CD4-positive, alpha-beta T cell (primary cell): ENCODE data around the gene XPO1. TPM values are rescaled to one million over a fixed set of nuclear protein-coding genes. Genes with fewer than 3 reads are reported as not detected.

Experiments used
- ATAC-seq: fragments of 200-7000 bp; cut with Tn5 transposase; one replicate; pipeline ENCODE4 v1.10.0; 2022; ENCODE audit warnings: mild to moderate bottlenecking; ENCODE audit not compliant: poor library complexity
- CTCF ChIA-PET: fragments of 350-600 bp; sonication (Branson Sonifier 250); formaldehyde crosslinking; loops from one replicate; lab custom pipeline; 2021; ENCODE audit warnings: antibody characterized with exemption, inconsistent platforms; lab: Charles Lee
- POLR2A ChIA-PET: fragments of 350-600 bp; sonication (Branson Sonifier 250); formaldehyde crosslinking; loops from one replicate; lab custom pipeline; 2021; ENCODE audit warnings: antibody characterized with exemption, inconsistent platforms; lab: Charles Lee
- DNase-seq, 14 experiments: peaks; one replicate each; pipeline ENCODE4 v3.0.0-alpha.2; 2013 to 2020; ENCODE audit warnings: mixed read lengths in 2 of 14
- H3K27ac ChIP-seq, 2 donors: one replicate each; pipeline versions ENCODE4 v1.5.1 to v1.7.0; 2013; ENCODE audit warnings: low read length in 2 of 2, low read depth in 1 of 2, mild to moderate bottlenecking in 1 of 2
- H3K27me3 ChIP-seq, 2 experiments: 1 replicate in 1 of 2; 2 replicates in 1 of 2; pipeline versions ENCODE4 v1.6.1 to v1.7.0; 2013; ENCODE audit warnings: low read length in 2 of 2, control low read depth in 1 of 2, mild to moderate bottlenecking in 1 of 2, moderate library complexity in 1 of 2; ENCODE audit not compliant: insufficient read depth in 2 of 2, control insufficient read depth in 1 of 2
- H3K36me3 ChIP-seq: one replicate; pipeline ENCODE4 v1.6.1; 2013; ENCODE audit warnings: low read length, control low read depth; ENCODE audit not compliant: insufficient read depth
- H3K4me1 ChIP-seq: one replicate; pipeline ENCODE4 v1.6.1; 2013; ENCODE audit warnings: low read length, control low read depth; ENCODE audit not compliant: insufficient read depth
- H3K4me3 ChIP-seq: one replicate; pipeline ENCODE4 v1.5.1; 2013; ENCODE audit warnings: mild to moderate bottlenecking, low read length, moderate library complexity
- H3K9me3 ChIP-seq, 2 experiments: 1 replicate in 1 of 2; 2 replicates in 1 of 2; pipeline versions ENCODE4 v1.6.1 to v1.7.0; 2013; ENCODE audit warnings: low read length in 2 of 2, mild to moderate bottlenecking in 2 of 2, control low read depth in 1 of 2, moderate library complexity in 1 of 2; ENCODE audit not compliant: control insufficient read depth in 1 of 2, insufficient read depth in 1 of 2
- H3K27ac Mint-ChIP-seq: one replicate; pipeline ENCODE4 v1.8.0; 2020; ENCODE audit warnings: mixed read lengths
- H3K27me3 Mint-ChIP-seq: one replicate; pipeline ENCODE4 v1.8.0; 2021; ENCODE audit warnings: mixed read lengths
- H3K36me3 Mint-ChIP-seq: one replicate; pipeline ENCODE4 v1.8.0; 2021; ENCODE audit warnings: low read depth, mixed read lengths
- H3K4me1 Mint-ChIP-seq: one replicate; pipeline ENCODE4 v1.8.0; 2021; ENCODE audit warnings: low read depth, mixed read lengths
- H3K4me3 Mint-ChIP-seq: one replicate; pipeline ENCODE4 v1.8.0; 2020; ENCODE audit warnings: mild to moderate bottlenecking, mixed read lengths
- H3K9me3 Mint-ChIP-seq: one replicate; pipeline ENCODE4 v1.8.0; 2020; ENCODE audit warnings: mixed read lengths
- intact Hi-C, 2 experiments: fragments of 100-400 bp; cut with DNase I in 1 of 2; cut with micrococcal nuclease in 1 of 2; formaldehyde crosslinking; loops; one replicate each; pipeline versions ENCODE4 v1.15.1 to v1.9.0; 2023 to 2025; cut with DNase I, micrococcal nuclease
- total RNA-seq, 174 experiments: library from RNA in 2 of 174; stranded (reverse) in 2 of 174; gene quantifications; one replicate each; pipeline ENCODE4 v1.2.3 and lab custom pipeline; 2021 to 2026
- TF ChIP-seq, protein P1 (sequence below): fragments of 200-600 bp; IDR thresholded peaks from one replicate; pipeline ENCODE4 v1.8.0; 2022; ENCODE audit warnings: antibody characterized with exemption, mild to moderate bottlenecking

Gene XPO1
- total RNA-seq, 2 experiments from 2014 or later: 111 to 118 TPM

DNA sequence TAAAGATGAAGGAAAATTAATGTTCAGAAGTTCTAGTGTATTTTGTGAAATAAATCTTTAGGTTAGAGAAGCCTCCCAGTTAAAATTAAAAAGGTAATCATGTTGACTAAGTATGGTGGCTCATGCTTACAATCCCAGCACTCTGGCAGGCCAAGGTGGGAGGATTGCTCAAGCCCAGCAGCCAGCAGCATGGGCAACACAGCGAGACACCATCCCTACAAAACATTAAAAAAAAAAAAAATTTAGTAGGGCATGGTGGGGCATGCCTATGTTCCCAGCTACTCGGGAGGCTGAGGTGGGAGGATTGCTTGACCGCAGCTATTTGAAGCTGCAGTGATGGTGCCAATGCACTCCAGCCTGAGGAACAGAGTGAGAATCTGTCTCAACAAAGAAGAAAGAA, 17.9 kb downstream of the XPO1 start:
- no peak overlapping the region for H3K4me3 Mint-ChIP-seq
- no peaks in the 10 kb centered on the region for H3K27me3 Mint-ChIP-seq
- Histone ChIP-seq H3K9me3 (no peaks in the 10 kb centered on the region), H3K36me3 (peaks cover 79% of the 10 kb centered on the region), H3K27ac (no peak overlapping the region), H3K4me3 (no peak overlapping the region), H3K27me3 (no peaks in the 10 kb centered on the region), H3K4me1 (peaks cover 10% of the 10 kb centered on the region)
- no peak for ATAC-seq
- DNase-seq: no peak
- intact Hi-C loops: no loop called here
- H3K9me3 Mint-ChIP-seq: no peaks in the 10 kb centered on the region
- TF ChIP-seq, protein P1, sequence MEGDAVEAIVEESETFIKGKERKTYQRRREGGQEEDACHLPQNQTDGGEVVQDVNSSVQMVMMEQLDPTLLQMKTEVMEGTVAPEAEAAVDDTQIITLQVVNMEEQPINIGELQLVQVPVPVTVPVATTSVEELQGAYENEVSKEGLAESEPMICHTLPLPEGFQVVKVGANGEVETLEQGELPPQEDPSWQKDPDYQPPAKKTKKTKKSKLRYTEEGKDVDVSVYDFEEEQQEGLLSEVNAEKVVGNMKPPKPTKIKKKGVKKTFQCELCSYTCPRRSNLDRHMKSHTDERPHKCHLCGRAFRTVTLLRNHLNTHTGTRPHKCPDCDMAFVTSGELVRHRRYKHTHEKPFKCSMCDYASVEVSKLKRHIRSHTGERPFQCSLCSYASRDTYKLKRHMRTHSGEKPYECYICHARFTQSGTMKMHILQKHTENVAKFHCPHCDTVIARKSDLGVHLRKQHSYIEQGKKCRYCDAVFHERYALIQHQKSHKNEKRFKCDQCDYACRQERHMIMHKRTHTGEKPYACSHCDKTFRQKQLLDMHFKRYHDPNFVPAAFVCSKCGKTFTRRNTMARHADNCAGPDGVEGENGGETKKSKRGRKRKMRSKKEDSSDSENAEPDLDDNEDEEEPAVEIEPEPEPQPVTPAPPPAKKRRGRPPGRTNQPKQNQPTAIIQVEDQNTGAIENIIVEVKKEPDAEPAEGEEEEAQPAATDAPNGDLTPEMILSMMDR: no peak
- H3K4me1 Mint-ChIP-seq: peaks cover 42% of the 10 kb centered on the region
- CTCF ChIA-PET: interaction anchor here (0.7 to 1.2 kb wide), 3 partner anchors 31 to 230 kb away, joined by 3 to 4 read pairs (median 3); no protein-coding TSS in a partner anchor
- peaks cover 96% of the 10 kb centered on the region for H3K36me3 Mint-ChIP-seq
- H3K27ac Mint-ChIP-seq: peak overlapping the region; percentile 82
- POLR2A ChIA-PET: interaction anchor here (1.0 to 2.0 kb wide), 2 partner anchors 14 to 18 kb away, joined by 3 to 8 read pairs; partner anchors contain the start of gene XPO1

DNA sequence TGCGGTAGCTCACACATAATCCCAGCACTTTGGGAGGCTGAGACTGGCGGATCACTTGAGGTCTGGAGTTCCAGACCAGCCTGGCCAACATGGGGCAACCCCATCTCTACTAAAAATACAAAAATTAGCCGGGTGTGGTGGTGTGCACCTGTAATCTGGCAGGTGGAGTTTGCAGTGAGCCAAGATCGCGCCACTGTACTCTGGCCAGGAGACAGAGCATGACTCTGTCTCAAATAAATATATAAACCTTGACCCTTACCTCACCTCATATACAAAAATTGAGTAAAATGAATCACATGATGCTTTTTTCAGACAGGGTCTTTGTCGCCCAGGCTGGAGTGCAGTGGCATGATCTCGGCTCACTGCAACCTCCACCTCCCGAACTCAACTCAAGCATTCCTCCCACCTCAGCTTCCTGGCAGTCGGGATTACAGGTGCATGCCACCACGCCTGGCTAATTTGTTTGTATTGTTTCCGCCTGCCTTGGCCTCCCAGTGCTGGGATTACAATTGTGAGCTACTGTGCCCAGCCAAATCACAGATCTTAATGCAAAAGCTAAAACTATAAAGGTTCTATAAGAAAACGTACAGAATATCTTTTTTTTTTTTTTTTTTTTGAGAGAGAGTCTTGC, 25.3 kb downstream of the XPO1 start:
- ChIA-PET POLR2A (interaction anchor here (0.9 kb wide), 1 partner anchor 26 kb away, joined by 3 read pairs; the partner anchor contains the start of gene XPO1), CTCF (interaction anchor here (0.7 kb wide), 2 partner anchors 25 to 287 kb away, joined by 3 read pairs; partner anchors contain the start of gene XPO1)
- Mint-ChIP-seq H3K4me3 (no peak overlapping the region), H3K36me3 (peaks cover 82% of the 10 kb centered on the region), H3K4me1 (peaks cover 24% of the 10 kb centered on the region), H3K9me3 (no peaks in the 10 kb centered on the region), H3K27ac (peak overlapping the region; percentile 75), H3K27me3 (no peaks in the 10 kb centered on the region)
- intact Hi-C loops: no loop called here
- H3K9me3 ChIP-seq: no peaks in the 10 kb centered on the region
- H3K4me3 ChIP-seq: no peak overlapping the region
- H3K36me3 ChIP-seq: peaks cover 90% of the 10 kb centered on the region
- H3K27ac ChIP-seq: no peak overlapping the region
- DNase-seq (no peak), ATAC-seq (no peak)
- TF ChIP-seq, protein P1: no peak
- no peaks in the 10 kb centered on the region for H3K27me3 ChIP-seq
- peaks cover 4% of the 10 kb centered on the region for H3K4me1 ChIP-seq

DNA sequence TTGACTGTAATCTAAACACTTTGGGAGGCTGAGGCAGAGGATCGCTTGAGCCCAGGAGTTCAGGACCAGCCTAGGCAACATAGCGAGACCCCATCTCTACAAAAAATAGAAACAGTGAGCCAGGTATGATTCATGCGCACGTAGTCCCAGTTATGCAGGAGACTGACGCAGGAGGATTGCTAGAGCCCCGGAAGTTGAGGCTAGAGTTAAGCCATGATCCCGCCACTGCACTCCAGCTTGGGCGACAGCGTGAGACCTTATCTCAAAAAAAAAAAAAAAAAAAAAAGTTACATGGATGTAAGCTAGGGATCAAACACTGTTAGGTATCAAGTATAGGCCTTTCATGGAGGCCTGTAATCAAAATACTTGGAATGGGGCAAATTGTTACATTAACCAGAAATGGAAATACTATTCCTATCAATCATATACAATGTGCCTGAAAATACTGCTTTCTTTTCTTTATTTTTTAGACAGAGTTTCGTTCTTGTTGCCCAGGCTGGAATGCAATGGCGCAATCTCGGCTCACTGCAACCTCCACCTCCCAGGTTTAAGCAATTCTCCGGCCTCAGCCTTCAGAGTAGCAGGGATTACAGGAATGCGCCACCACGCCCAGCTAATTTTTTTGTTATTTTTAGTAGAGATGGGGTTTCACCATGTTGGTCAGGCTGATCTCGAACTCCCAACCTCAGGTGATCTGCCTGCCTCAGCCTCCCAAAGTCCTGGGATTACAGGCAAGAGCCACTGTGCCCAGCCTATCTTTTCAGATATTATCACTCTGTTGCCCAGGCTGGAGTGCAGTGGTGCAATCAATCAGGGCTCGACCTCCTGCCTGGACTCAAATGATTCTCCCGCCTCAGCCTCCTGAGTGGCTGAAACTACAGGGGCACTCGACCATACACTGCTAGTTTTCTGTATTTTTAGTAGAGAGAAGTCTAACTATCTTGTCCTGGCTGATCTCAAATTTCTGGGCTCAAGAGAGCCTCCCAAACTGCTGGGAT, 27.2 kb downstream of the XPO1 start:
- ChIA-PET POLR2A (no interaction called here), CTCF (no interaction called here)
- no peaks in the 10 kb centered on the region for H3K9me3 Mint-ChIP-seq
- no peak overlapping the region for H3K4me3 Mint-ChIP-seq
- H3K27me3 Mint-ChIP-seq: no peaks in the 10 kb centered on the region
- peak overlapping the region; percentile 17 for H3K27ac Mint-ChIP-seq
- Histone ChIP-seq H3K9me3 (no peaks in the 10 kb centered on the region), H3K4me3 (no peak overlapping the region), H3K4me1 (peaks cover 4% of the 10 kb centered on the region), H3K36me3 (peaks cover 79% of the 10 kb centered on the region), H3K27ac (no peak overlapping the region), H3K27me3 (no peaks in the 10 kb centered on the region)
- no peak for DNase-seq
- ATAC-seq: no peak
- peaks cover 30% of the 10 kb centered on the region for H3K4me1 Mint-ChIP-seq
- peaks cover 68% of the 10 kb centered on the region for H3K36me3 Mint-ChIP-seq
- TF ChIP-seq, protein P1: no peak
- intact Hi-C loops: no loop called here
